ENCODE data around the gene COL25A1. TPM values are rescaled to one million over a fixed set of nuclear protein-coding genes. Genes with fewer than 3 reads are reported as not detected.

Gene COL25A1
- total RNA-seq, 1 experiment from 2014 or later = not detected

- Histone ChIP-seq H3K4me3 (replicated peaks in 1 of 2; ENCODE audit: low read depth in 1 of 2, low read length in 2 of 2) (no peak overlapping the region), H4K20me1 (ENCODE audit: insufficient read depth) (no peaks in the 10 kb centered on the region), H3K27me3 (ENCODE audit: insufficient read depth, low read length) (peaks cover 35% of the 10 kb centered on the region), H3K4me2 (ENCODE audit: low read length) (no peak overlapping the region), H3K79me2 (ENCODE audit: insufficient read depth, low read length) (no peaks in the 10 kb centered on the region), H3K27ac (ENCODE audit: low read depth, low read length) (no peak overlapping the region), H3K9me3 (ENCODE audit: control insufficient read depth in 1 of 2, insufficient read depth in 1 of 2, low read depth in 1 of 2, low read length in 2 of 2) (no peaks in the 10 kb centered on the region), H2AFZ (ENCODE audit: low read depth, low read length, poor library complexity, severe bottlenecking) (no peak overlapping the region), H3K9ac (ENCODE audit: low read length) (no peak overlapping the region), H3K36me3 (ENCODE audit: control insufficient read depth in 1 of 2, insufficient read depth in 2 of 2, low read length in 2 of 2) (no peaks in the 10 kb centered on the region), H3K9me2 (ENCODE audit: insufficient read depth) (no peaks in the 10 kb centered on the region), H3K4me1 (ENCODE audit: control insufficient read depth in 1 of 2, insufficient read depth in 2 of 2, low read length in 2 of 2) (no peaks in the 10 kb centered on the region)
- no peak for ATAC-seq
- intact Hi-C loops (cut with micrococcal nuclease) = no loop called here
- POLR2A ChIA-PET = no interaction called here
- TF ChIP-seq POLR2AphosphoS5 (IDR thresholded peaks at IDR 0.05; ENCODE audit: low read depth, low read length) (no peak), ATF3 (IDR thresholded peaks at IDR 0.05) (no peak), YY1 (IDR thresholded peaks at IDR 0.05; ENCODE audit: extremely low read depth, insufficient replicate concordance, low read depth, low read length) (no peak), TCF7L2 (IDR thresholded peaks at IDR 0.05; ENCODE audit: borderline replicate concordance, extremely low read depth, insufficient read depth, insufficient read length) (no peak), MAX (IDR thresholded peaks at IDR 0.05) (no peak), SRF (IDR thresholded peaks at IDR 0.05; ENCODE audit: low read depth) (no peak), ZFX (IDR thresholded peaks at IDR 0.05) (no peak), CEBPB (IDR thresholded peaks at IDR 0.05; ENCODE audit: low read depth) (no peak), SP1 (IDR thresholded peaks at IDR 0.05; ENCODE audit: low read depth) (no peak), SIN3A (IDR thresholded peaks at IDR 0.05; ENCODE audit: low read depth) (no peak), CTCF (IDR thresholded peaks at IDR 0.05 in 2 of 3, conservative IDR thresholded peaks at IDR 0.05 in 1 of 3; ENCODE audit: borderline replicate concordance in 1 of 3, insufficient read depth in 1 of 3, low read depth in 2 of 3, low read length in 2 of 3) (no peak)
- DNase-seq (ENCODE audit: low read depth, low spot score) = no peak
- RAD21 ChIA-PET (ENCODE audit: low non-redundant PET in 1 of 2, low total read pairs in 2 of 2, uncharacterized antibody in 2 of 2, unreplicated experiment in 2 of 2) = no interaction called here
- no TSS peak for BruUV-seq (replicated peaks)
- CTCF ChIA-PET = no interaction called here
Measured at GRCh38 chr4:109214622-109215301, 87.7 kb downstream of the COL25A1 start.
